Stimulated activated CD8-positive, alpha-beta memory T cell treated with anti-CD3 and anti-CD28 coated beads, Interleukin-7, amount 100 ng/mL, for 1 hour (primary cell): ENCODE results near the gene CITED2.
A peak's percentile ranks its signal among the peaks of the same experiment; 100 is the strongest.

Experiments used
- DNase-seq, 2 donors: peaks; one replicate each; pipeline ENCODE4 v3.0.0-alpha.2; 2020; ENCODE audit warnings: low read depth in 2 of 2

The CITED2 gene

DNA sequence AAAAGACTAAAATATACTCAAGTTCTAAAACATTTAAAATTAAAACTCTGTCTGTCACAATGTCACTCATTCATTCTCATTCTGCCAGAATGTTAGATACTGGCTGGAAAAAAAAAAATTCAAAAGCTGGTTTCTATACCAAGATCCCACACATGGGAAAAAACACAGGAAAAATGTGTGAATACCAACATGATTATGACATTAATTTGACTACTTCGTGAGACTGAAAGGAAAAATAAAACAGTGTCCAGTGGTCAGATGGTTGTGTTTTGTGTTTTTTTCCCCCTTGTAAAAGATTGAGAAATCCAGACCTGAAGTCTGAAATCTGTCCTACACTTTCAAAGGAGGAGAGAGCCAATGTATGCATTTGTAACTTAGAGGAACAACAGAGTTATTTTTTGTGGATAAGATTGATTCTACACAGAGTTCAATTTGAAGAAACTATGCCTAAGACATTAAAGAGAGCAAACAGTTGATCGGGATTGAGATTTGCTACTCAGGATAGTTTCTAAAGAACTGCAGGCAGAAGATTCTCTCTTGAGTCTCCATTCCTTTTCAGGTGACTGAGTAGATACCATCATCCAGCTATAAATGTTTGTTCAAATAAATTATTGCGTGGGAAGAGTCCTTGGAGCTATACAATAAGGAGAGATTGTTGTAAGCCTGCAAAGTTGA, 43.5 kb downstream of the CITED2 start:
- DNase-seq, result no peak

DNA sequence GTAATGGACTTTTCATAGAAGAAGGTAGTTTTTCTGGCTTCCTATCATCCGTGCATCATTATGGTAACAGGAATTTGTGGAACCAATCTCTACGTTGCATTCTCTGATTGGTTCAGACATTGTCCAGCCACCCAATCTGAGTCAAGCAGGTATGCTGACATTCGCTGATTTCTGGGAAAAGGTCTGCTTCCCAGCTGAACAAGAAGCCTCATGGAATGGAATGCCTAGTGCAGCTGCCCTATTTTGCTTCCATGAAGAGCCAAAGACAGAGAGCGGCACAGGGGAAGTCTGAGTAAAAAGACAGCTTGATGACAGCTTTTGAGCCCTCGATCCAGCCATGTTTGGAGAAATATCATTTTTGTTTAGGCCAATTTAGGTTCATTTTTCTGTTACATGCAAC, 44.1 kb downstream of the CITED2 start:
- no peak for DNase-seq

DNA sequence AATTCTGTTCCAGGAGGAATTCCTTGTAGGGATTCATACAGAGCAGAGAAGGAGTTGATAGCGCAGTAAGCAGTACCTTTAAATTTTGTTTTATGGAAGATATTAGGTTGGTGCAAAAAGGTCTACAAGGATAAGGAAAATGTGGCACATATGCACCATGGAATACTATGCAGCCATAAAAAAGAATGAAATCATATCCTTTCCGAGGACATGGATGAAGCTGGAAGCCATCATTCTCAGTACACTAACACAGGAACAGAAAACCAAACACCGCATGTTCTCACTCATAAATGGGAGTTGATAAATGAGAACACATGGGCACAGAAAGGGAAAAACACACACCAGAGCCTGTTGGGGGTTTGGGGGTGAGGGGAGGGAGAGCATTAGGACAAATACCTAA, 45.2 kb downstream of the CITED2 start:
- DNase-seq, result no peak

DNA sequence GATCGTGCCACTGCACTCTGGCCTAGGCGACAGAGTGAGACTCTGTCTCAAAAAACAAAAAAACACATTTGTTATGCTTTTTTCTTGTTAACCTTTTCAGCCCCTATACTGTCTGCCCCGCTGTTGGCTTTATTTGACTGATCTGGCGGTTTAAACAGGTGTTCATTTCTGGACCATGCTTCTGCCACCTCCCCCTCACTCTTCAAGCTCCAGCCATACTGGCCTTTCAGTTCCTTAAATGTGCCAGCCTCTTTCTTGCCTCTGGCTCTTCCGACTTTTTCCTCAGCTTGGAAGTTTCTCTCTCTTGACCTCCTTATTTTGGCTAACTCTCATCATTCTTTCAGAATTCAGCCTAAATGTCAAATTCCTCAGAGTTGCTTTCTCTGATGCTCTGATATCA, 47.4 kb downstream of the CITED2 start:
- no peak for DNase-seq

DNA sequence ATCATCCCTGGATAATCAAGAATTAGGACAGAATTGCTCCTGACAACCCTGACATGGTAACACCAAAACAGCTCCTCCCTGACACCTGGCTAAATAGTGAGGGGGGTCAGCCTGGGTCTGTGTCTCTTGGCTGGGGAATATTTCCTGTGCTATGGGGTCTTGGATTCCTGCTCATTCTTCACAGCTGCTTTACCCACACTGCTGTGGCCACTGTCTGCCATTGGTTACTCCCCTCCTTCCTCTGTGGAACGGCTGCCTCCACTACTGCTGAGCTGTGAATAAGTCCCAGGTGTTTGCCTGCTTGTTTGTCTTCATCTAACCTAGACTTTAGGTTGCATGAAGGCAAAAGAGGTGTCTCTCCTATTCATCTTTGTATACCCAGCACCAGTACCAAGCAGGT, 48.8 kb downstream of the CITED2 start:
- DNase-seq, result no peak

DNA sequence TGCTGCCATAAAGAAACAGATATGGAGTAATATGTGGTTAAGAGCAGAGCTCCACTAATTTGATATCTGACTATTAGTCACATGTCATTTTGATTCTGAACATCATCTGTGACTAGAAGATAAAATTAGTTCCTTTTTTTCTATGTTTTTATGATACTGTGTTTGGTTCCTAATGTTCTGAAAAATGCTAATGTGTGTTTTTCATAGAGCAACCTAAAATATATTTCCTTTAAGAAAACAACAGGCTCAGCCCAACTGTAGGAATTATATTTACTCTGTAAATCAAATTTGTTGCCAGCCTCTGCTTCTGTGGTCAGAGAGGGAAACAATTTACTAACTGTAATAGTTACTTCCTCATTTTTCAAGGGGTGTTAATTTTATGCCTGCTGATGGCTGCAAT, 49.3 kb downstream of the CITED2 start:
- DNase-seq, result no peak

DNA sequence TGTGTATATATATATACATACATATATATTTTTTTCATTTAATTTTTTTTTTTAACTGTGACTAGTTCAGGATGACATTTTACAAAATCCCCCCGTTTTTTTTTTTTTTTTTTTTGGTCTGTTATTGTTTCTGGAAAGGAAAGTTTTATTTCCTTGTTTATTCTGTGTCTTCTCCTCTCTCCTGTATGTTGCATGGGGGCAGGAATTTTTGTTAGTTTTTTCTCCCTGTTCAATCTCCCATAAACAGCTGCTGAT, 50.2 kb downstream of the CITED2 start:
- no peak for DNase-seq

DNA sequence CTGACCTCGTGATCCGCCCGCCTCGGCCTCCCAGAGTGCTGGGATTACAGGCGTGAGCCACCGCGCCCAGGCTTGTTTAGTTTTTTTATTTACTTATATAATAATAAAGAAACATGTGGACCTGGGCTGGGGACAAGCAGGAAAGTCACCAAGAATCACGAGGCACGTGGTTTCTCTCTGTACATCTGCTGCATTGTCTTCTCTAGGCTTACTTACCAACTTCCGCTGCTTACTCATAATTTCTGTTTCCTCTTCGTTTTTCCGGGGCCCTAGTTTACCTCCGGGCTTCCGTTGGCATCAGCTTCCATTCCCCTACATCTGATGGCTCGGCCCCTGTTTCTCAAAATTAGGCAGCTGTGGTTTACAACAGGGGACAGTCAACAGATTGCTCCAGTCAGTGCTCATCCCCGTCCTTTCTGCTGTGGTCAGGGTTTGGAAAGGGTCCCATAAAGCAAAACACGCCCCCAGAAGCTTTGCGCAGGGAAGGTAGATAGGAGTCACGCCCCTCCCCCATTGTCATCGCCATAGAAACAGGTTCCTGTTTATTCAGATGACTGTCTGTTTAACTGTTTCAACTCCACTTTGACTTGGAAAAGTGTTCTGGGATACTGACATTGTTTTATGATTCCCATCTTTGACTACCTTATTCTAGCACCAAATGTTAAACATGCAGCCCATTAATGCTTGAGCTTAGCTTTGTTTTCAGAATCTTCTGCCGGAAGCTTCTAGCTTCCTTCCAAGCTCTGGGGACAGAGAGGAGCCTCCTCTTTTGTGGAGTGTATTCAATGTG, 50.7 kb downstream of the CITED2 start:
- DNase-seq, result peak; percentile 55 to 61
